PC-9 (cell line): ENCODE measurements around the gene GFOD2.

Experiments
- EZH2 ChIP-seq: fragments of 200-600 bp; sonication (generic); IDR thresholded peaks from 2 replicates; pipeline ENCODE4 v1.8.0; 2017; ENCODE audit warnings: antibody characterized with exemption, low read depth
- TF ChIP-seq, protein P1 (sequence below): fragments of 200-600 bp; sonication (generic); conservative IDR thresholded peaks from 2 replicates; pipeline ENCODE4 v1.6.1; 2017; ENCODE audit warnings: mixed run types, antibody characterized with exemption, mild to moderate bottlenecking, moderate library complexity

DNA sequence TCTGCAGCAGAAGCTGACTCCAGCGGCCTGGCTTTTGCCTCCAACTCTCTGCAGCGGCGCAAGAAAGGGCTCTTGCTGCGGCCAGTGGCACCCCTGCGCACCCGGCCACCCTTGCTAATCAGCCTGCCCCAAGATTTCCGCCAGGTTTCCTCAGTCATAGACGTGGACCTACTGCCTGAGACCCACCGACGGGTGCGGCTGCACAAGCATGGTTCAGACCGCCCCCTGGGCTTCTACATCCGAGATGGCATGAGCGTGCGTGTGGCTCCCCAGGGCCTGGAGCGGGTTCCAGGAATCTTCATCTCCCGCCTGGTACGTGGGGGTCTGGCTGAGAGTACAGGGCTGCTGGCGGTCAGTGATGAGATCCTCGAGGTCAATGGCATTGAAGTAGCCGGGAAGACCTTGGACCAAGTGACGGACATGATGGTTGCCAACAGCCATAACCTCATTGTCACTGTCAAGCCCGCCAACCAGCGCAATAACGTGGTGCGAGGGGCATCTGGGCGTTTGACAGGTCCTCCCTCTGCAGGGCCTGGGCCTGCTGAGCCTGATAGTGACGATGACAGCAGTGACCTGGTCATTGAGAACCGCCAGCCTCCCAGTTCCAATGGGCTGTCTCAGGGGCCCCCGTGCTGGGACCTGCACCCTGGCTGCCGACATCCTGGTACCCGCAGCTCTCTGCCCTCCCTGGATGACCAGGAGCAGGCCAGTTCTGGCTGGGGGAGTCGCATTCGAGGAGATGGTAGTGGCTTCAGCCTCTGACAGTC, 57.0 kb downstream of the GFOD2 start:
- TF ChIP-seq, protein P1, sequence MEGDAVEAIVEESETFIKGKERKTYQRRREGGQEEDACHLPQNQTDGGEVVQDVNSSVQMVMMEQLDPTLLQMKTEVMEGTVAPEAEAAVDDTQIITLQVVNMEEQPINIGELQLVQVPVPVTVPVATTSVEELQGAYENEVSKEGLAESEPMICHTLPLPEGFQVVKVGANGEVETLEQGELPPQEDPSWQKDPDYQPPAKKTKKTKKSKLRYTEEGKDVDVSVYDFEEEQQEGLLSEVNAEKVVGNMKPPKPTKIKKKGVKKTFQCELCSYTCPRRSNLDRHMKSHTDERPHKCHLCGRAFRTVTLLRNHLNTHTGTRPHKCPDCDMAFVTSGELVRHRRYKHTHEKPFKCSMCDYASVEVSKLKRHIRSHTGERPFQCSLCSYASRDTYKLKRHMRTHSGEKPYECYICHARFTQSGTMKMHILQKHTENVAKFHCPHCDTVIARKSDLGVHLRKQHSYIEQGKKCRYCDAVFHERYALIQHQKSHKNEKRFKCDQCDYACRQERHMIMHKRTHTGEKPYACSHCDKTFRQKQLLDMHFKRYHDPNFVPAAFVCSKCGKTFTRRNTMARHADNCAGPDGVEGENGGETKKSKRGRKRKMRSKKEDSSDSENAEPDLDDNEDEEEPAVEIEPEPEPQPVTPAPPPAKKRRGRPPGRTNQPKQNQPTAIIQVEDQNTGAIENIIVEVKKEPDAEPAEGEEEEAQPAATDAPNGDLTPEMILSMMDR: no peak
- no peak for TF ChIP-seq EZH2
